ENCODE results near the gene RSPO3.

The RSPO3 gene

GRCh38 chr6:127080081-127080480, 38.4 kb upstream of the RSPO3 start:
- Histone ChIP-seq H3K36me3 (ENCODE audit: control insufficient read depth in 2 of 2, insufficient read depth in 1 of 2, low read length in 2 of 2) (no peaks in the 10 kb centered on the region), H3K4me3 (ENCODE audit: low read depth, low read length) (no peak overlapping the region), H3K9me3 (ENCODE audit: control insufficient read depth, insufficient read depth, low read depth, low read length) (no peaks in the 10 kb centered on the region), H3K27ac (ENCODE audit: extremely low read depth, low read depth, low read length) (no peak overlapping the region), H3K4me1 (ENCODE audit: control insufficient read depth, insufficient read depth, low read length) (no peaks in the 10 kb centered on the region)
- POLR2A ChIA-PET, result no interaction called here
- CTCF ChIA-PET, result no interaction called here
- TF ChIP-seq ZNF660 (tag by site-specific recombination; IDR thresholded peaks at IDR 0.05), result no peak
- TF ChIP-seq KLF7 (tag by site-specific recombination; IDR thresholded peaks at IDR 0.05; ENCODE audit: borderline replicate concordance), result no peak
- TF ChIP-seq ZNF768 (tag by site-specific recombination; IDR thresholded peaks at IDR 0.05), result no peak
- no peak for TF ChIP-seq ZNF677 (tag by site-specific recombination; IDR thresholded peaks at IDR 0.05)
- TF ChIP-seq ZNF449 (tag by site-specific recombination; IDR thresholded peaks at IDR 0.05), result no peak
- no peak for TF ChIP-seq ZNF266 (tag by site-specific recombination; IDR thresholded peaks at IDR 0.05; ENCODE audit: low read depth)

- H3K4me1 ChIP-seq (ENCODE audit: control insufficient read depth, insufficient read depth, low read length), result no peaks in the 10 kb centered on the region
- ChIA-PET POLR2A (no interaction called here), CTCF (no interaction called here)
- H3K9me3 ChIP-seq (ENCODE audit: control insufficient read depth, insufficient read depth, low read depth, low read length), result no peaks in the 10 kb centered on the region
- H3K4me3 ChIP-seq (ENCODE audit: low read depth, low read length), result no peak overlapping the region
- no peak overlapping the region for H3K27ac ChIP-seq (ENCODE audit: extremely low read depth, low read depth, low read length)
- no peaks in the 10 kb centered on the region for H3K36me3 ChIP-seq (ENCODE audit: control insufficient read depth in 2 of 2, insufficient read depth in 1 of 2, low read length in 2 of 2)
- TF ChIP-seq ZNF654 (tag by site-specific recombination; IDR thresholded peaks at IDR 0.05; ENCODE audit: low read depth), result no peak
- no peak for TF ChIP-seq ZSCAN4 (tag by site-specific recombination; IDR thresholded peaks at IDR 0.05)
- TF ChIP-seq SP2 (tag by site-specific recombination; IDR thresholded peaks at IDR 0.05), result no peak
- no peak for TF ChIP-seq ZNF221 (tag by site-specific recombination; IDR thresholded peaks at IDR 0.05; ENCODE audit: borderline replicate concordance)
- TF ChIP-seq ZNF621 (tag by site-specific recombination; IDR thresholded peaks at IDR 0.05), result no peak
- TF ChIP-seq MEIS1 (CRISPR knock-in tag; IDR thresholded peaks at IDR 0.05; ENCODE audit: borderline replicate concordance), result no peak
- no peak for TF ChIP-seq ZBTB21 (tag by site-specific recombination; IDR thresholded peaks at IDR 0.05)
- no peak for TF ChIP-seq ZNF837 (tag by site-specific recombination; IDR thresholded peaks at IDR 0.05)
- no peak for TF ChIP-seq YY1 (tag by site-specific recombination; IDR thresholded peaks at IDR 0.05)
- TF ChIP-seq ZNF558 (tag by site-specific recombination; IDR thresholded peaks at IDR 0.05), result no peak
- TF ChIP-seq ZBTB20 (tag by site-specific recombination; IDR thresholded peaks at IDR 0.05), result no peak
- no peak for TF ChIP-seq ZNF292 (tag by site-specific recombination; IDR thresholded peaks at IDR 0.05; ENCODE audit: borderline replicate concordance, low read depth)
- TF ChIP-seq ZNF426 (tag by site-specific recombination; IDR thresholded peaks at IDR 0.05), result no peak
- TF ChIP-seq ZNF658 (tag by site-specific recombination; IDR thresholded peaks at IDR 0.05), result no peak
- TF ChIP-seq MYNN (tag by site-specific recombination; IDR thresholded peaks at IDR 0.05; ENCODE audit: borderline replicate concordance), result no peak
- TF ChIP-seq ZNF366 (tag by site-specific recombination; conservative IDR thresholded peaks at IDR 0.05), result no peak
- no peak for TF ChIP-seq ZNF18 (tag by site-specific recombination; IDR thresholded peaks at IDR 0.05)
- no peak for TF ChIP-seq ZIC2 (tag by site-specific recombination; IDR thresholded peaks at IDR 0.05)
These were observed 35.1 kb upstream of the RSPO3 start for GRCh38 chr6:127083231-127083962.

All from HEK293 (cell line).